Activated CD4-positive, alpha-beta T cell treated with anti-CD3 and anti-CD28 coated beads, Interleukin-2, Interleukin-6, amounts not matched to agents 100 ng/mL and 50 ng/mL, durations not matched to agents 16 hours and 8 hours (primary cell): ENCODE measurements around the gene TRAPPC11.

Experiments used
- DNase-seq: peaks from one replicate; pipeline ENCODE4 v3.0.0-alpha.2; 2020

The TRAPPC11 gene

DNA sequence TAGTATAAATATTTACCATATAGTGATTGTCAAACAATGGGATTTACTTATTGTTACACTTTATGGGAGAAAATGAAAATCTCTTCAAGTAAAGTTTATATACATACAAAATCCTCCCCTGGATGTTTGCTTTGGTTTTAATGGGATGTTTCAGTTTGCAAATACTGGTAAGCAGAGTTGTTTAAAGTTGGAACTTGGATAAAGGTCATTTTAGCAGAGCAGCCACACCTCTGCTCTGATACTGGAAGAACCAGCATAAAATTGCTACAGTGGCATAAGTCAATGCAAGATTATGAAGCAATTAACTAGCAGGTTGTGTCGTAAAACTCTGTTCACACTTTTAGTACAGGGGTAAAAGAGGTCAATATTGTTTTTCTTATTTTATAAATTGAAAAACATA is 101.2 kb downstream of the TRAPPC11 start:
- DNase-seq = no peak
